GM12892 (cell line): ENCODE results near the gene TMTC3.

Source experiments
- POLR2A ChIP-seq: IDR thresholded peaks from 2 replicates; pipeline ENCODE4 v1.6.1; 2011; ENCODE audit warnings: low read depth, low read length, control low read depth
- POLR2AphosphoS5 ChIP-seq: IDR thresholded peaks from 2 replicates; pipeline ENCODE4 v1.6.1; 2011; ENCODE audit warnings: low read depth, low read length, control low read depth
- TAF1 ChIP-seq: IDR thresholded peaks from 2 replicates; pipeline ENCODE4 v1.6.1; 2011; ENCODE audit warnings: low read depth, mild to moderate bottlenecking, control low read depth, low read length, borderline replicate concordance

- no peak for TF ChIP-seq POLR2AphosphoS5
- TF ChIP-seq TAF1, result no peak
- TF ChIP-seq POLR2A, result no peak
Measured at GRCh38 chr12:88144546-88145468, 2.7 kb downstream of the TMTC3 start.
